ENCODE measurements around the gene SNAP91.

GRCh38 chr6:83574783-83575182 lies 134.1 kb downstream of the SNAP91 start:
- no peak for TF ChIP-seq CTCF (IDR thresholded peaks at IDR 0.05)
- TF ChIP-seq, protein P1, sequence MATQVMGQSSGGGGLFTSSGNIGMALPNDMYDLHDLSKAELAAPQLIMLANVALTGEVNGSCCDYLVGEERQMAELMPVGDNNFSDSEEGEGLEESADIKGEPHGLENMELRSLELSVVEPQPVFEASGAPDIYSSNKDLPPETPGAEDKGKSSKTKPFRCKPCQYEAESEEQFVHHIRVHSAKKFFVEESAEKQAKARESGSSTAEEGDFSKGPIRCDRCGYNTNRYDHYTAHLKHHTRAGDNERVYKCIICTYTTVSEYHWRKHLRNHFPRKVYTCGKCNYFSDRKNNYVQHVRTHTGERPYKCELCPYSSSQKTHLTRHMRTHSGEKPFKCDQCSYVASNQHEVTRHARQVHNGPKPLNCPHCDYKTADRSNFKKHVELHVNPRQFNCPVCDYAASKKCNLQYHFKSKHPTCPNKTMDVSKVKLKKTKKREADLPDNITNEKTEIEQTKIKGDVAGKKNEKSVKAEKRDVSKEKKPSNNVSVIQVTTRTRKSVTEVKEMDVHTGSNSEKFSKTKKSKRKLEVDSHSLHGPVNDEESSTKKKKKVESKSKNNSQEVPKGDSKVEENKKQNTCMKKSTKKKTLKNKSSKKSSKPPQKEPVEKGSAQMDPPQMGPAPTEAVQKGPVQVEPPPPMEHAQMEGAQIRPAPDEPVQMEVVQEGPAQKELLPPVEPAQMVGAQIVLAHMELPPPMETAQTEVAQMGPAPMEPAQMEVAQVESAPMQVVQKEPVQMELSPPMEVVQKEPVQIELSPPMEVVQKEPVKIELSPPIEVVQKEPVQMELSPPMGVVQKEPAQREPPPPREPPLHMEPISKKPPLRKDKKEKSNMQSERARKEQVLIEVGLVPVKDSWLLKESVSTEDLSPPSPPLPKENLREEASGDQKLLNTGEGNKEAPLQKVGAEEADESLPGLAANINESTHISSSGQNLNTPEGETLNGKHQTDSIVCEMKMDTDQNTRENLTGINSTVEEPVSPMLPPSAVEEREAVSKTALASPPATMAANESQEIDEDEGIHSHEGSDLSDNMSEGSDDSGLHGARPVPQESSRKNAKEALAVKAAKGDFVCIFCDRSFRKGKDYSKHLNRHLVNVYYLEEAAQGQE (IDR thresholded peaks at IDR 0.05; ENCODE audit: insufficient read depth in 1 of 2, low read depth in 2 of 2, low read length in 1 of 2) = no peak
- no peak for TF ChIP-seq POLR2AphosphoS5 (IDR thresholded peaks at IDR 0.05; ENCODE audit: low read depth, low read length)

Measured in Panc1 (cell line).